HG02642 (cell line): Measurements from ENCODE around the gene EDN3.
"Not testable (repeated sequence)": the region's sequence is repeated elsewhere in the genome, so short reads cannot be mapped to it uniquely, and the experiment has no call there.

Experiments
- ATAC-seq: cut with Tn5 transposase; IDR thresholded peaks from one replicate; pipeline ENCODE4 v1.9.1; 2021; ENCODE audit warnings: mild to moderate bottlenecking; ENCODE audit not compliant: unreplicated experiment, poor library complexity

The EDN3 gene

GRCh38 chr20:59358793-59359192 lies 58.4 kb downstream of the EDN3 start:
- not testable (repeated sequence) for ATAC-seq

GRCh38 chr20:59359906-59360725 lies 59.7 kb downstream of the EDN3 start:
- no peak for ATAC-seq

- ATAC-seq = no peak
Measured at GRCh38 chr20:59360934-59361333, 60.5 kb downstream of the EDN3 start.

GRCh38 chr20:59361411-59361810 lies 61.0 kb downstream of the EDN3 start:
- no peak for ATAC-seq

GRCh38 chr20:59363101-59363500 lies 62.7 kb downstream of the EDN3 start:
- ATAC-seq = no peak

- no peak for ATAC-seq
Measured at GRCh38 chr20:59364611-59365010, 64.2 kb downstream of the EDN3 start.

- no peak for ATAC-seq
Measured at GRCh38 chr20:59365611-59366285, 65.3 kb downstream of the EDN3 start.

- no peak for ATAC-seq
Measured at GRCh38 chr20:59371431-59371830, 71.0 kb downstream of the EDN3 start.

GRCh38 chr20:59374261-59374660 lies 73.8 kb downstream of the EDN3 start:
- ATAC-seq = no peak

GRCh38 chr20:59375541-59375940 lies 75.1 kb downstream of the EDN3 start:
- ATAC-seq = no peak
